ENCODE measurements around the gene STK35.

Gene STK35

DNA sequence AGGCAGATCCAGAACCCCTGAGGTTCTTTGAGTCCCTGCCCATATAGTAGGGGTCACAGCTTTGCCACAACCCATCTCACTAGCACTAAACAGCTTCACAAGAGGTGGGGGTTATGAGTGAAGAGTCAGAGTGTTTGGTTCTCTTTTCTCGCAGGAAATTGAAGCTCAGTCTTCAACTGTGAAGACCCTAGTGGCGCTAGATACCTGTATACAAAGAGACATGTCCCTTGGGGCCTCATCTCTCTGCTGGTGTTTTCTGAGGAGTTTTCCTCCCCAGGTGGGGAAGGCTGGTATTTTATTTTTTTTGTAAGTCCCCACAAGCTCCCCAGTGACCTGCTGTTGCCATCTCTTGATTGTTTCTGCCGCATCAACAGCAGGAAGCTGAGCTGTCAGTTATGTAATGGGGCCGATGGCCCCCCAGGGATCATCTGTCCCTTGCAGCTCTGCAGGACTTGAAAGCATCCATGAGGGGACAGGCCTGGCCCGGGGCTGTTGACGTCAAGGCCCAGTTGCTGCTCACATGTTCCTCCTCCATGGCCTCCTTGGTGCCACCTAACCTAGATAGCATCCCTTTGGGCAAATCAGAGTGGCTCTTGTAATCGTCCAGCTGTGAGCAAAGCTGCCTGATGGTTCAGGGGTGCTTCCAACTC, 23.1 kb downstream of the STK35 start:
- ChIA-PET CTCF (interaction anchor here (0.5 to 0.6 kb wide), 2 partner anchors 126 to 408 kb away, joined by 3 read pairs; no protein-coding TSS in a partner anchor), POLR2A (interaction anchor here (0.5 to 1.7 kb wide), 2 partner anchors 22 to 348 kb away, joined by 3 to 5 read pairs; partner anchors contain the start of gene STK35)
- TF ChIP-seq FOXM1 (IDR thresholded peaks at IDR 0.05; ENCODE audit: borderline replicate concordance) (no peak), SUZ12 (IDR thresholded peaks at IDR 0.05) (no peak), SP1 (IDR thresholded peaks at IDR 0.05) (no peak), TARDBP (IDR thresholded peaks at IDR 0.05) (no peak), NFRKB (IDR thresholded peaks at IDR 0.05) (no peak), BHLHE40 (IDR thresholded peaks at IDR 0.05; ENCODE audit: borderline replicate concordance) (no peak), LEF1 (IDR thresholded peaks at IDR 0.05; ENCODE audit: borderline replicate concordance) (no peak), FOXA1 (IDR thresholded peaks at IDR 0.05) (no peak), ARNT (IDR thresholded peaks at IDR 0.05) (no peak), HDGF (IDR thresholded peaks at IDR 0.05; ENCODE audit: borderline replicate concordance) (no peak), L3MBTL2 (conservative IDR thresholded peaks at IDR 0.05) (no peak), ELF4 (IDR thresholded peaks at IDR 0.05) (no peak), FOXK2 (IDR thresholded peaks at IDR 0.05) (no peak), ZNF384 (IDR thresholded peaks at IDR 0.05) (no peak), CTBP1 (IDR thresholded peaks at IDR 0.05; ENCODE audit: borderline replicate concordance) (no peak)
- TF ChIP-seq, protein P1, sequence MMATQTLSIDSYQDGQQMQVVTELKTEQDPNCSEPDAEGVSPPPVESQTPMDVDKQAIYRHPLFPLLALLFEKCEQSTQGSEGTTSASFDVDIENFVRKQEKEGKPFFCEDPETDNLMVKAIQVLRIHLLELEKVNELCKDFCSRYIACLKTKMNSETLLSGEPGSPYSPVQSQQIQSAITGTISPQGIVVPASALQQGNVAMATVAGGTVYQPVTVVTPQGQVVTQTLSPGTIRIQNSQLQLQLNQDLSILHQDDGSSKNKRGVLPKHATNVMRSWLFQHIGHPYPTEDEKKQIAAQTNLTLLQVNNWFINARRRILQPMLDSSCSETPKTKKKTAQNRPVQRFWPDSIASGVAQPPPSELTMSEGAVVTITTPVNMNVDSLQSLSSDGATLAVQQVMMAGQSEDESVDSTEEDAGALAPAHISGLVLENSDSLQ (IDR thresholded peaks at IDR 0.05) = no peak
- no peak for DNase-seq (ENCODE audit: extremely low spot score)

DNA sequence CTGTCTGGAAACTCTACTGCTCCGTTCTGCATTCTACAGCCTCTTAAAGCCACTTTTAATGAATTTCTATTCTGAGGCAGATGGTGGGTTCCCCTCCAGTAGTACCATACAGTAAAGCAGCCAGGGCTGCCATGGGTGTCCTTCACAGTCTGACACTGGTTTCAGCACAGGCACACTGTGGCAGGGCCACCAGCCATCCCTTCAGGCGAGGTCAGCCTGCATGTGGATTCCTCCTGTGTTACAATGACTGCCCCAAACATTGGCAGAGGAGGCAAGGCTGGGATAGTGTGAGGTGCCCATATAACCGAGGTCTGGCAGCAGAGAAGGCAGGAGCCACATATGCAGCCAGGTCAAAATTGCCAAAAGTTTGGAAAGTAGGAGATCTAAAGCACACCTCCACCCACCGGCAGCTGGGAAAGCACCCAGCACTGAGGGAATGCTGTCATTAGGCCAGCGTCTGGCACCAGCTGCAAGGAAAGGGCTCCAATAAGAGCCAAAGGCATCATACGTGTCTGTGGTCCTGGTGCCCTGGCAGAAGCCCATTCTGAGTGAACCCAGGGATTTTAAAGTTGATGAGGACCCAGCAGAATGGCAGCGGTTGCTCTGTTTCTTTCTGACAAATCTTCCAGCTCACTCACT, 24.0 kb downstream of the STK35 start:
- DNase-seq (ENCODE audit: extremely low spot score) = no peak
- TF ChIP-seq FOXK2 (IDR thresholded peaks at IDR 0.05) = no peak
- TF ChIP-seq FOXM1 (IDR thresholded peaks at IDR 0.05; ENCODE audit: borderline replicate concordance) = no peak
- no peak for TF ChIP-seq BHLHE40 (IDR thresholded peaks at IDR 0.05; ENCODE audit: borderline replicate concordance)
- TF ChIP-seq L3MBTL2 (conservative IDR thresholded peaks at IDR 0.05) = no peak
- TF ChIP-seq, protein P1 (IDR thresholded peaks at IDR 0.05) = no peak
- TF ChIP-seq ZNF384 (IDR thresholded peaks at IDR 0.05) = no peak
- TF ChIP-seq CTBP1 (IDR thresholded peaks at IDR 0.05; ENCODE audit: borderline replicate concordance) = no peak
- TF ChIP-seq TARDBP (IDR thresholded peaks at IDR 0.05) = no peak
- TF ChIP-seq HDGF (IDR thresholded peaks at IDR 0.05; ENCODE audit: borderline replicate concordance) = no peak
- no peak for TF ChIP-seq SUZ12 (IDR thresholded peaks at IDR 0.05)
- no peak for TF ChIP-seq LEF1 (IDR thresholded peaks at IDR 0.05; ENCODE audit: borderline replicate concordance)
- TF ChIP-seq NFRKB (IDR thresholded peaks at IDR 0.05) = no peak
- no peak for TF ChIP-seq FOXA1 (IDR thresholded peaks at IDR 0.05)
- no peak for TF ChIP-seq SP1 (IDR thresholded peaks at IDR 0.05)
- ChIA-PET CTCF (no interaction called here), POLR2A (interaction anchor here (1.7 kb wide), 1 partner anchor 23 kb away, joined by 5 read pairs; the partner anchor contains the start of gene STK35)

DNA sequence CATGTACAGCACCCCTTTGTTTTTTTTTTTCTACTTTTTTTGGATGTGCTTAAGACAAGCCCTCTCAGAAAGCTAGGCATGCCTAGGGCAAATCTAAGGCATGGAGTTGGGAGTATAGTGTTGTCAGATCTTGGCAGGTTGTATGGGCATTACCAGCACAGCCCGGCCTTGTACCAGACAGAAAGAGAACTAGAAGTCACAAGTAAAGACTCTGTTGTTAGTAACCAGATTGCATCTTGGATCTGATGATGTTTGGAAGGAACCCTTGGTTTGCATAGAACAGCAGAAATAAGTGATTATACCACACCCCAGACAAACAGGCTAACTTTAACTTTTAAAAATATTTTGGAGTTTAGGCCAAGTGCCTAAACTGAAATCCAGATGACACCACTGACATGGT, 25.6 kb downstream of the STK35 start:
- CTCF ChIA-PET = no interaction called here
- TF ChIP-seq NFRKB (IDR thresholded peaks at IDR 0.05) (no peak), FOXA1 (IDR thresholded peaks at IDR 0.05) (no peak), FOXM1 (IDR thresholded peaks at IDR 0.05; ENCODE audit: borderline replicate concordance) (no peak), TARDBP (IDR thresholded peaks at IDR 0.05) (no peak), ELF4 (IDR thresholded peaks at IDR 0.05) (no peak), FOXK2 (IDR thresholded peaks at IDR 0.05) (no peak), SUZ12 (IDR thresholded peaks at IDR 0.05) (no peak)
- POLR2A ChIA-PET = no interaction called here
- DNase-seq (ENCODE audit: extremely low spot score) = no peak

DNA sequence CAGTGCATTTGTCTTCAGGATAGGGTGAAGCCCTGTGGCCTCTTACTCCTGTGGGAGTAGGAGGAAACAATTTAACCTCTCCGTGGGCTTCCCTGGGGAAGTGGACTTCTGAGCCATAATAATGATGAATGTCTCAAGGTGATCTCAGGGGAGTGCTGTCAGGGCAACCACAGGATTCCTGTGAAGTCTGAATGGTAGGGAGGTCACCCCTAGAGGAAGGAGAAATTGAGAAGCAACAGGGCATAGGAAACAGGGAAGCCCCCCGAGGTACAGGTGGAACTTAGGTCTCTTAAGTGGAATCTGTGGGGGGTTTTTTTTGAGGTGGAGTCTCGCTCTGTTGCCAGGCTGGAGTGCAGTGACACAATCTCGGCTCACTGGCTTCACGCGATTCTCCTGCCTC, 26.9 kb downstream of the STK35 start:
- ChIA-PET CTCF (no interaction called here), POLR2A (no interaction called here)
- no peak for DNase-seq (ENCODE audit: extremely low spot score)
- no peak for TF ChIP-seq BHLHE40 (IDR thresholded peaks at IDR 0.05; ENCODE audit: borderline replicate concordance)
- no peak for TF ChIP-seq L3MBTL2 (conservative IDR thresholded peaks at IDR 0.05)
- TF ChIP-seq FOXA1 (IDR thresholded peaks at IDR 0.05) = no peak
- TF ChIP-seq ZNF384 (IDR thresholded peaks at IDR 0.05) = no peak
- no peak for TF ChIP-seq HDGF (IDR thresholded peaks at IDR 0.05; ENCODE audit: borderline replicate concordance)
- TF ChIP-seq, protein P1 (IDR thresholded peaks at IDR 0.05) = no peak
- no peak for TF ChIP-seq CTBP1 (IDR thresholded peaks at IDR 0.05; ENCODE audit: borderline replicate concordance)

DNA sequence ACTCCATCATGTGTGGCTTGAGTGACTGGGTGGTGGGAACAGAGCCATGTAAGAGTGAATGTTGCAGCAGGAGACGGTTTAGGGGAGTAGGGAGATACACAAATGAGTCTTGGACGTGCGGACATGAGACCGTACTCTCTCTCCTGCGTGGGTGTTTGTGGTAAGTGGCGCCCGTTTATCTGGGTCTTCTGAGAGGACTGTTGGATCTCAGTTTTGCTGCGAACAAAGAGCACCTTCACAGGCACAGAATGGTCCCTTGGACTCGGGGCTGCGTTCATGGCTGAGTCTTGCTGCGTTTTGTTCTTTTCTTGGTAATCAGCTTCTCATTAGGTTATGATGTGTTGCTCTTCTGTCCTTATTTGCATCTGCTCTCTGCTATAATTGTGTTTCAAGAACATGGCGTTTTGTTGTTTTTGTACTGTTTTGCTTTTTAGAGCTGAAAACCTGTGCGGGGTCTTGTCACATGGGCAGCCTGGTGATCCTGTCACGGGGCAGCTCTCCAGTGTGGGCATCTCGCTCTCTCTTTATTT, 28.5 kb downstream of the STK35 start:
- TF ChIP-seq HDGF (IDR thresholded peaks at IDR 0.05; ENCODE audit: borderline replicate concordance) (no peak), L3MBTL2 (conservative IDR thresholded peaks at IDR 0.05) (no peak), SUZ12 (IDR thresholded peaks at IDR 0.05) (no peak), FOXK2 (IDR thresholded peaks at IDR 0.05) (no peak), ARNT (IDR thresholded peaks at IDR 0.05) (no peak), ELF4 (IDR thresholded peaks at IDR 0.05) (no peak), FOXA1 (IDR thresholded peaks at IDR 0.05) (no peak), ZNF384 (IDR thresholded peaks at IDR 0.05) (no peak), BHLHE40 (IDR thresholded peaks at IDR 0.05; ENCODE audit: borderline replicate concordance) (no peak), SP1 (IDR thresholded peaks at IDR 0.05) (no peak), FOXM1 (IDR thresholded peaks at IDR 0.05; ENCODE audit: borderline replicate concordance) (no peak), NFRKB (IDR thresholded peaks at IDR 0.05) (no peak), CTBP1 (IDR thresholded peaks at IDR 0.05; ENCODE audit: borderline replicate concordance) (no peak), TARDBP (IDR thresholded peaks at IDR 0.05) (no peak), LEF1 (IDR thresholded peaks at IDR 0.05; ENCODE audit: borderline replicate concordance) (no peak)
- TF ChIP-seq, protein P1 (IDR thresholded peaks at IDR 0.05) = no peak
- CTCF ChIA-PET = no interaction called here
- POLR2A ChIA-PET = interaction anchor here (0.6 kb wide), 1 partner anchor 11 kb away, joined by 3 read pairs; no protein-coding TSS in a partner anchor
- no peak for DNase-seq (ENCODE audit: extremely low spot score)

All from HEK293T (cell line).